Ecto neural progenitor cell (in vitro differentiated cells): Measurements from ENCODE around the gene SMIM35.

Source experiments
- DNase-seq: peaks from one replicate; pipeline ENCODE4 v3.0.0-alpha.2; 2018; ENCODE audit warnings: low spot score

Gene SMIM35

DNA sequence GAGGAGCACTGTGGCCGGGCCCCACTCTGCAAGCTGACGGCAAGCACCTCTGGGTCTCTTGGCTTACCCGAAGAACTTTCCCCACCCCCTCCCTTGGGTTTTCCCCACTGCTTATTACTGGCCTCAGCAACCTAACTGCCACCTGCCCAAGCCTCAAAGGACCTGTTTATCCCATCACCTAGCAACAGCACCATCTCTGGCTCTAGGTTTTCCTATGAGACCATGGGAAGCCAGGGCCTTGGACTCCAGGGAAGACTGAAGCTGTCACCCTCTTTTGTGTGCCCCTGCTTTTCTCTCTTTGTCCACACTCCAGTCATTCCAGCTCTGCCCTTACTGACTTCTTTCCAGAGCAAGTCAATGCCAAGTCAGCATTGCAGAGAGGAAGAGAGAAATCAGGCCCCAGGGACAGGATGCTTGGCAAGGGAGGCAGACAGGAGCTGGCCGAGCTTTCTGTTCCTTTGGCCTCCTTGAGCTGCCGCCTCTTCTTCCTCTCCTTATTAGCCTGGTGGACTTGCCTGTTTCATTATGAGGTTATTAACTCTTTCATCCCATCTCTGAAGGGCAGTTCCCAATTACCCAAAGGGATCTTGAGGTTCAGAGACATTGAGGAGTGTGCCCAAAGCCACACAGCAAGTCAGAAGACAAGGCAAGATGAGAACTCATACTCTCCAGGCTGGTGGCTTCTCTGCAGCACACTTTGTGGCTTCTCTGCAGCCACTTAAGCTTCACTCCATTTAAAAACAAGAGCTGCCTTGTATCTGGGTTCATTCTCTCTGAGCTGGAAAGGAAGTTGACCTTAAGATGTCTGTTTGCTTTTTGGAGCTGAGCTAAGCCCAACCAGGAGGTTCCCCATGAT lies at the start of gene SMIM35:
Gene SMIM35, minus strand, starts transcription at position 51 of the 856 bp plus-strand sequence. CDS start 206 bp downstream, outside the sequence.
- no peak for DNase-seq

DNA sequence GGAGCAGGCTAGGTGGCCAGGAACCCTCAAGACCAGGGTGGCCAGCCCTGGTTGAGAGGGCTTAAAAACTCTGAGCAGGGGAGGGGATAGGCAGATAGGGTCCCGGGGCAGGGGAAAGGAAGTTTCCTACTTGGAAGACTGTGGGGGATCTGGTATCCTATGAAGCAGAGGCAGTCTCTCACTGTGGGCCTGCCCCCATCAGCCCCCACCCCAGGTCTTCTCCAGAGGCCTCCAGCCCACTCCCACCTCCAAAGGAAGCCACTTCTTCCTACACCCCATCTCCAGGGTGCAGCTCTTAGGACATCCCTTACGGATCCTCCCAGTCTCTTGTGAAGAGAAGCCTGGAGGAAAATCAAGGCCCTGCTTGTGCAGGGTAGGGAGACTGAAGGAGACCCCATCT lies 49.6 kb upstream of the SMIM35 start:
- no peak for DNase-seq

DNA sequence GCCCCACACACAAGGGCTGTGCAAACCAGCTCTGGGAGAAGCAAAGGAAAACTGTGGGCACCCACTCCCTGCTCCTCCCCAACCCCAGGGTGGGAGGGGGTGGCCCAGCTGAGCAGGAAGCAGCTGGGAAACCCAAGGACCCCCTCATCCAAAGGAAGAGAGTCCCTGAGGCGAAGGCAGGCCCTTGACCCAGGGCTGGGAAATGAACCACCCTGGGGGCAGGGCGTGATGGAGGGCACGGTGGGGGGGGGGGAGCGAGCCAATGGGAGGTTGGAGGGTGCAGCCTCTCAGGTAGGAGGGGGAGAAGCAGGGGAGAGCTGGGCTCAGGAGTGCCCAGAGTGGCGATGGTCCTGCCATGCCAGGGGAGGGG lies 49.0 kb upstream of the SMIM35 start:
- no peak for DNase-seq

DNA sequence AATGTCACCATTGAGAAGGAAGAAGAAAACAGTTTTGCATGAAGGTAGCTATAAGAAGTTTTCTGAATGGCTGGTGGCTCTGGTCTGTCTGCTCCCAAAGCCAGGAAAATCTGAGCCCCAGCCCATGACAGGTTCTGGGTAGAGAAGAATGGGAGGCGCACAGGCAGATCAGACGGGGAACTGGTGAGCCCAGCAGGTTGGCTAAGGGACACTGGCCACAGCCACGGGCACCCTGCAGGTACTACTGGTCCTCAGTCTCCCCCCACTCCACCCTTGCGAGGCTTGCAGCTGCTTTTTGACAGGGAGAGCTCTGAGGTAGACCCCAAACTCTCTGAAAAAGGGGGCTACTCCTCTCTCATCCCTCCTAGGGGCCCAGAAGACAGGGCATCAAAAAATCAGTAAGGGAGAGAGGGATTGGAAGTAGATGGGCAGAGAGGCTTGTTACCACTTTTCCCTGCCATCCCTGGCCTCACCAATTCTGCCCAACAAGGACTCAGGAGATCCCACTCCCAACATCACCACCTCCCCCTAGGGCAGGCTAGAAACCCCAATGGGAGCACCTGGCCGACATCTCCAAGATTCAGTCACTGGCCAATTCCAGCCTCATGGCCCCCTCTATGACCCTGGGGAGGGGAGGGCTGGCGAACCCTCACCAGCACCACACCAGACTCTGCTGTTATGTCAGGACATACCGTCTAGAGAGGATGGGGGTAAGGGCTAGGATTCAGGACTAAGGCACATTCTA lies 48.5 kb upstream of the SMIM35 start:
- DNase-seq, result no peak

DNA sequence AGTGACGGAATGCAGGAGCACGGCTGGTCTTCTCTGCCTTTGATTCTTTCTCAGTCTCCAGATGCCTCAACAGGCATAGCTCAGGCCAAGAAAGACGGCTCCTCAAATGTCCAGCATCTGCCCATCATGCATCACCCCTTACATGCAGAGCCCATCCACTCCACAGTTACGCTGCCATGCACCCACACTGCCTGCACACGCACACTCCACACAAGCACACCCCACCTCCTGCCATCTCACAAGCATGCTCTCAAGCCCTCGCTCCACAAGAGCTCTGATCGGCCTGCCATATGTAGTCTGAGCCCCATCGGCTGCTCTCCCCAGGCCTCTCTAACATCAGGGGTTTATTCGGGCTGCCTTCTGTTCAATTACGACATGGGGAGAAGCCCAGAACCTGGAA lies 47.1 kb upstream of the SMIM35 start:
- DNase-seq, result no peak

DNA sequence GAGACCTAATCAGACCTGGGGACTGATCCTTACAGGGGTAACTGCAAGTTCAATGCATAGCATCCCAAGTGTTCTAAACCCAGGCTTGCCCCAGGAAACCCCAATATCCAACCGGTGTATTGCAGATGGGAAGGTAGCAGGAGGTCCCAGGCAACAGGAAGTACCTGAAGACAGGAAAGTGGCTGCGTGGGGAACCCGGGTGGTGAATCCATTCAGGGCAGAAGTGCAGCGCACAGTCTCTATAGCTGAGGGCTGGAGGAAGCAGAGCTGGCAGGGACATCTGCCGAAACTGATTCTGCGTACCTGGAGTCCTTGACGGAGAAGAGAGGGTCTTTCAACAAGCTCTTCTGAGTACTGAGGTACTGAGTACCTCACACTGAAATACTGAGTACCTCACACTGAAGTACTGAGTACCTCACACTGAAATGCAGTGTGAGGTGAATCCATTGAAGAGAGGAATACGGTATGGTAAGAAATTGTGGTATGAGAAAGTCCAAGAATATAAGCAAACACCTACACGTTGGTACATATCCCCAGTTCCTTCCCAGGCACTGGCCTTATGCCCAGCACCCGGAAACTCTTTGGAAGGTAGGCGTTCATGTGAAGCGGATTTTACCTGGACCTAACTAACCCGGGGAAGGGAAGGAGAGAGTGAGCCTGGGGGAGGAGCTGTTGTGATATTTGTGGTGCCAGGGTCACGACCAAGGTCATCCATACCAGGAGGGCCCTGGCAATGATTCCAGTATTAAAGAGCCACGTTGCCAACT lies 45.8 kb upstream of the SMIM35 start:
- no peak for DNase-seq

DNA sequence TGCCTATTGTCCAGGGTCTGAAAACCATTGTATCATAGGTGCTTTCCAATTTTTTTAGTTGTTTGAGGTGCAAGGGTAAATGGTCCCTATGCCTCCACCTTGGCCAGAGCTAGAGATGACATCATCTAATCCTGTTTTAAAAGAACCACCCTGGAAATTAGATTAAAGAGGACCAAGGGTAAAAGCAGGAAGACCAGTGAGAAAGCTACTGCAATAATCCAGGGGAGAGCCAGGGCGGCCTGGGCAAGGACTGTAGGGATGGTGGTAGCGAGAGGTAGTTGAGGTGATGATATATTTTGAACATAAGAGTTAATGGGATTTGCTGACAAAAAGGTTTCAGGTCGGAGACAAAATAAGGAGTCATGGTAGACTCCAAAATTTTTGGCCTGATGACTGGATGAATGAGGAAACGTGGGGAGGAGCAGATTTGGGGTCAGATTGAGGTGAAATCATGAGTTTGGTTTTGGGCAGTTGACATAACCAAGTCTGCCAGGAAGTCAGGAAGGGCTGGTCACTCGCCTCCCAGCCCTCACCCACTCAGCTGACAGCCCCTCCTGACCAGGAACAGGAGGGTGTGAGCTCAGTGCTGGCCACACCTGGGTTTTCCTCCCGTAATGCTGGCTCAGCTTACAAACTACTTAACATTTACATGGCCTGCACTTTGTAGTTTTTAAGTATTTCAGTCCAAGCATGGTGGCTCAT lies 42.9 kb upstream of the SMIM35 start:
- no peak for DNase-seq

DNA sequence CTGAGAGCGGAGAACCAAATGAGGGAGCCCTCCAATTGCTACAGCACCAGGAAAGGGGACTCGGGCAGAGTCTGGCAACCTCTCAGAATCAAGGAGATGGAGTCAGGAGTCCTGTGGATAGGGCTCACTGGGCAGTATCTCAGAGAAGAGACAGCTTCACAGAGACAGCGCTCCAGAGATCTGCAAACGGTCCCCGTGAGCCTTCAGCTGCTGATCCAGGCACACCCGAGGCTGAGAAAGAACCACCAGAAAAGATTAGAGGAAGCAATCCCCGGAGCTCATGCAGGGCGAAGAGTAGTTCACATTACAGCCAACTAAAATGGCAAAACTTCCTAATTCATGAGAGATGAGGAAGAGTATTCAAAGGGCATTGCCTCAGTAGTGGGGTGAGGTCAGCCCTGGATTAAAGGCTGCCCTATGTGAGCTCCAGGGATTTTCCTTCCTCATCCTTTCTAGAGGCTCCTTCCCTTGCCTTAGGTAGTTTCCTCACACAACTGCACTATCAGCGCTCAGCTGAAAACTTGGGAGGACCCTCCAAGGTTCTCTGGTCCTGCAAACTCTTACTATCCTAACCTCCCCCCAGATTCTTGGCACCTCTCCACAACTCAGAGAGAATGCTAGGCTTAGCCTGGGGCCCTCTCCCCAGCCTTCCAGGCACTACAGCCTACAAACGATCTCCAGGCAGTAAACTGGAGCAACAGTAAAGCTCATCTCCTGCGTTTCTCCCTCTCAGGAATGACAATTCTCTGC lies 42.1 kb upstream of the SMIM35 start:
- DNase-seq, result no peak

DNA sequence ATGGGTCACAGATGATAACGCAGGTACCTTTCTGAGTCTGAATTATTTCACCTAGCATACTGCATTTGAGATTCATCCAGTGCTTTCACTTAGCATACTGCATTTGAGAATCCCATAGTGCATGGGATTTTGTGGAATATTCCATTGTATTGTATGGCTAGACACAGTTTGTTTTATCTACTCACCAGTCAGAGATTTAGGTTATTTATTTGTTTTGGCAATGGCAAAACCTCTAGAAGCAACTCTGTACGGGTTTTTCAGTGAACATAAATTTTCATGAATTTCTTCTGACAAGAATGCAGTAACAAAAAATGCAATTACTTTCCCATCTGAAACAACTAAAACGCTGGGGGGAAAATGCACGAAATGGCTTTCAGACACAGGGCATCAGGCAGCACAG lies 41.5 kb upstream of the SMIM35 start:
- no peak for DNase-seq

DNA sequence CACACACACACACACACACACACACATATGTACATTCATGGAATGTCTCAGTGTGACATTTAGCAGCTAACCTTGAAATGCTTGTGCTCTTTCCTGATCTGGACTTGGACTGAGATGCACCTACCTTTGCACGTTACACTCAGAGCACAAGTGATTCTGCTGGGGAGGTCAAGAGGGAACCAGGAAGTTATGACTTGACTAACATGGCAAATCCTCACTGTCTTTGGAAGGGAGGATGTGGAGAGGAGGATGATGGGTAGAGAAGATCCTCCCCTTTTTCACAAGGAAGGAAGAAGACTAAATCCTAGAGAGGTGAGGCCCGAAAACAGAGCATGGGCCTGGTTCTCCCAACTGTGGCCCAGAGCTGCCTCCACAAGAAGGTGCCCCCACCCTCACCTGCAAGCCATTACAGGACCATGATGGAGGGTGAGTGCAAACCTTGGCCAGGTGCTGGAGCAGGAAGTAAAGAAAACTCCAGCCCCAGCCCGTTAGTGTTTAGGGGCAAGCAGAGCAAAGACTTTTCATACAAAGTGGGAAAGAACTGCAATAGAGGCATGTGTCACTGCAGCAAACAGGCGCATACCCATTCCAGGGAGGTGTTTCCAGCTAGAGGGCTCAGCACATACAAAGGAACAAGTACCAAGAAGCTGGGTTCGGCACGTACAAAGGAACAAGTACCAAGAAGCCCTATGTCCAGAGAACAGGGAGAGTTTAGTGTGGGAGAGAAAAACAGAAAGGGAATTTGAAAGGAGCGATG lies 39.5 kb upstream of the SMIM35 start:
- no peak for DNase-seq

DNA sequence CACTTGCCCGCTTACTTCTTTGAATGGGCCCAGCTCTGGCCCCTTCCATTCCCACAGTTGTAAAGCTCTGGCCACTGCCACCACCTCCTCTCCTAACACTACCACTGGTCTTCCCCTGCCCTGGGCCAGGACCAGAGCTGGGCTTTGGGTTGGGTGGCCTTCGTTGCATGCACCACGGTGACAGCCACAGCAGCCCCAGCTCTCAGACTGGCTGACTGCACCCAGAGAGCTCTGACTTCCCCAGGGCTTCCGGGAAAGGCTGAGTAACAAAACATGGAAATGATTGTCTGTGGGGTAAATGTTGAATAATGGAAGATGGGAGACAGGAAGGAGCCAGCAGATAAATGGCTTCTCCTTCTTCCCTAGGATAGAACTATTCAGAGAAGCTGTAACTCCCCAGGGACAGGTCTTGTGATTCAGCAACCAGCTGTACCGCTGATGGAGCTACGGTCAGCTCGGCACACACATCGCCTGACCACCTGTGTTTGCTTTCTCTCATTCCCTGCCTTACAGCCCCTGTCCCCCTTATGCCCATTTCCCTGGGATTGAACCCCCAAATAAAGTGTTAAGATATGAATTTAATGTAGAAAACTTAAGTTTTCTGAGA lies 38.3 kb upstream of the SMIM35 start:
- DNase-seq, result no peak

DNA sequence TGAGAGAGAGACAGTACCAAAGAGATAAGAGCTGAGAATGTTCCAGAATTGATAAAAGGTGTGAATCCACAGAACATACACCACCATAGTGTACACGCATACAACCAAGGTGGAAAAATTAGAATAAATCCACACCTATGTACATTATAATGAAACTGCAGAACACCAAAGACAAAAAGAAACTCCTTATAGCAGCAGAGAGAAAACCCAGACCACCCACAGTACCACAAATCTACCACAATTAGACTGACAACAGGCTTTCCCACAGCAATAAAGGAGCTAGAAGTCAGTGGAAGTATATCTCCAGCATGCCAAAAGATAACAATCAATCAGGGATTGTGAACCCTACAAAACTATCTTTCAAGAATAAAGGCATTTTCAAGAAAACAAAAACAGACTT lies 34.0 kb upstream of the SMIM35 start:
- no peak for DNase-seq

DNA sequence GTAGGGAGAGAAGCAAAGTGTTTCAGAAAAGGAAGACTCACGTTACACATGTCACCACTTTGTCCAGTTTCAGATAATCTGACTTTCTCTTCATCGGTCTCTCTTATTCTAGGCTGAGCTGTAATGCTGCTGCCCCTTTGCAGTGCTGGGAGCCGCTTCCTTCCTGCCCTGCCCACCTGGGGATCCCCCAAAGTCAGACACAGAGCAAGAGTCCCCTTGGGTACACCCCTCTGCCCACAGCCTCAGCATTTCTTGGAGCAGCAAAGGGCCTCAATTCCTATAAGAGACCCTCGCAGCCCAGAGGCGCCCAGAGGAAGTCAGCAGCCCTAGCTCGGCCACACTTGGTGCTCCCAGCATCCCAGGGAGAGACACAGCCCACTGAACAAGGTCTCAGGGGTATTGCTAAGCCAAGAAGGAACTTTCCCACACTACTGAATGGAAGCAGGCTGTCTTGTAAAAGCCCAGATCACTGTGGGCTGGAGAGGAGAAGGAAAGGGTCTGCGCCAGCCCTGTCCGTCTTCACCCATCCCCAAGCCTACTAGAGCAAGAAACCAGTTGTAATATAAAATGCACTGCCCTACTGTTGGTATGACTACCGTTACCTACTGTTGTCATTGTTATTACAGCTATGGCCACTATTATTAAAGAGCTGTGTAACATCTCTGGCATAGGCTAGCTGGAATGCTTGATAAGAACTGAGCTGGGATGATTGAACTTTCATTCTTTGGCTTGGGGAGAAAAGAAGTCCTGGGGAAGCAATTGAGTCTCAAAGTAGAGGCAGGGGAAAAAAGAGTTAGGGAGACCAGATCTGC lies 31.2 kb upstream of the SMIM35 start:
- no peak for DNase-seq

DNA sequence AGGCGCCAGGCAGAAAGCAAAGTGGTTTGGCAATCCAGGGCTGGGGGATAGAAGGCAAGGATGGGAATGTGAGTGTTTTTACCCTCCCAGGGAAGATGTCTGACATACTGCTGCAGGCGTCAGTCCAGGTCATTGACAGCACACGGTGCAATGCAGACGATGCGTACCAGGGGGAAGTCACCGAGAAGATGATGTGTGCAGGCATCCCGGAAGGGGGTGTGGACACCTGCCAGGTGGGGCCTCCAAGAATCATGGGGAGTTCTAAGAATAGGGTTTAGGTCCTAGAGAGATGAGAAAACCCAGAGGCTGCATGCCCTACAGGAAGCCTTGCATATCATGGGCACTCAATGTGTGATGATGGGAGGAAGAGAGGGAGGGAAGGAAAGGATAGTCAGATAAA lies 28.3 kb upstream of the SMIM35 start:
- no peak for DNase-seq

DNA sequence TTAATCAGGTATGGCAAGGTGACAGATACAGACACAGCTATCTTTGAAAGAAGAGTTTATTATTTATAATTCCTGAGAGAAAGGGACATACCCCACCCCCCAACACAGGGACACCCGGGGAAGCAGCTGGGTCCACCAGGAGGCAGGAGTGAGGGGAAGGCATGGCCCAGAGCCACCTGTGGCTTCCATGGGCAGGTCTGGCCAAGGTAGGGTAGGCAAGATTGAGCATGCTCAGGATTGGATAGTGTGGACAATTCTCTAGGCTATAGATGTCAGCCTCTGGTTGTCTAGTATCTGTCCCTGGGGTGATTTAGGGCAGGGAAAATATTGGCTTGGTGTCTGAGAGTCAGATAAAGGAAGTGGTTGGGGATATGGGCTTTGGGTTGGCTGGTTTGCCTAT lies 27.5 kb upstream of the SMIM35 start:
- DNase-seq, result no peak

DNA sequence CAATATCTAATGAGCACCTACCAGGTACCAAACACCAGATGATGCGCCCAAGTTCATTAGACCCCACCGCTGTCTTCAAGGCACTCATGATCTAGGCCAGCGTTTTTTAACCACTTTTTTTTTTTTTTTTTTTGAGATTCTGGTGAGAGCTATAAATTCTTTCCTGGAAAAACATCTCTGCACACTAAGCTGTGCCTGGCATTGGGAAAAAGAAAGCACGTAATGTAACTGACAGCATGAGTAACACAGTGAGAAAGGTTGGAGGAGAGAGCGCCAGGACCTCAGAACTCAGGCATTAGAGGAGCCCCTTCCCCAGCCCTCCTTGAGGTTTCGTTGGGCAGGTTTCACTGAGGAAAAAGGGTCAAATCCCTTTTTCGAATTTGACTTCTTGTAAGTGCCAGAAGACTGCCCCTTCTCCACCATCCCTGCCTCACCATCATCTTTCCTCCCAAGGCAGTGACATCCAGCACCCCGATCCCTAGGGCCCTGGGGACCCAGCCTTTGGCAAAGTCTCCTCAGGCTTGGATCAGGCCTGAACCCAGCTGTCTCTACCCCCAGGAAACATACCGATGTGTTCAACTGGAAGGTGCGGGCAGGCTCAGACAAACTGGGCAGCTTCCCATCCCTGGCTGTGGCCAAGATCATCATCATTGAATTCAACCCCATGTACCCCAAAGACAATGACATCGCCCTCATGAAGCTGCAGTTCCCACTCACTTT lies 26.1 kb upstream of the SMIM35 start:
- DNase-seq, result no peak

DNA sequence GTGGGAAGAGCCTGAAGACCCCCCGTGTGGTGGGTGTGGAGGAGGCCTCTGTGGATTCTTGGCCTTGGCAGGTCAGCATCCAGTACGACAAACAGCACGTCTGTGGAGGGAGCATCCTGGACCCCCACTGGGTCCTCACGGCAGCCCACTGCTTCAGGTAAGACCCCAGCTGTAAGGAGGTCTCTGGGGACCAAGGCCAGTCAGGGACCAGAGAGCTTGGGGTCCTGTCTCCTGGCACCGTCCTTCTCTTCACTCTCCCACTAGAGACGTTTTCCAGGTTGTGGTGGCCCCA lies 24.9 kb upstream of the SMIM35 start:
- no peak for DNase-seq

DNA sequence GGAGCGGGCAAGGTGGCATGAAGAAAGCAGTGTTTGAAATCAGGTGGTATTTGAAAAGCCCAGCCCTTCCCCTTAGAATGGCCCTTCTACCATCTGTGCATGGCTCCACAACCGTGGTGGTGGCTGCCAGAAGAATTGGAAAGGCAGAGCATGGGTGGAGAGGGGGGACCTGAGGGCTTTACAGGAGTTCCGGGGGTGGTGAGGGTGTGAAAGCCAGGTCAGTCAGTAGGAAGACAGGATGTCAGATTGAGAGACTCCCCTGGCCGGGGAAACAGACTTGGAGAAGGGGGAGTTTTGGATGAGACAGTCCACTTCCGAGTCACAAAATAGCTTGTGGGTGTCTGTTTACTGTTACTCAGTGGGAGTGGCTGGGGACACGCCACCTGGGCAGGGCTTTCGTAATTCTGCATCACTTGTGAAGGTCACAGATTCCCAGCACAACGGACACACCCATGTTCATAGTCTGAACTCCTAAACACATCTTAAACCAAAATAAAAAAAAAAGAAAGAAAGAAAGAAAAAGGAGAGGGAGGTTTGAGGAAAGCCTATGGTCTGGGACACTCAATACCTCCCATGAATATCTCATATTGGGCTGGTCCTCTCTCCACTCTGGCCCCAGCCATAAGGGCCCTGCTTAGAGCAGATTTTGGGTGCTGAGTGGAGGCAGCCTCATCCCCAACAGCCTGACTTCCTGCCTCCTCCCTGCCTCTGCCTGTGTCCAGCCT lies 24.4 kb upstream of the SMIM35 start:
- DNase-seq, result no peak
